IPS-NIHi7 (cell line): ENCODE results near the gene ORM1.
"Not testable (repeated sequence)": the region's sequence is repeated elsewhere in the genome, so short reads cannot be mapped to it uniquely, and the experiment has no call there.

Experiments used
- DNase-seq: peaks from one replicate; pipeline ENCODE4 v3.0.0; 2012; ENCODE audit warnings: mixed read lengths; ENCODE audit errors: extremely low spot score

Gene ORM1

GRCh38 chr9:114322831-114323531 is at the start of gene ORM1:
Gene ORM1 (plus strand): TSS chr9:114323098. CDS start chr9:114323134, 36 bp downstream.
- not testable (repeated sequence) for DNase-seq

GRCh38 chr9:114273461-114273881 is 49.4 kb upstream of the ORM1 start:
- DNase-seq = no peak

GRCh38 chr9:114274217-114274616 is 48.7 kb upstream of the ORM1 start:
- DNase-seq = no peak

GRCh38 chr9:114275246-114276004 is 47.5 kb upstream of the ORM1 start:
- no peak for DNase-seq

- DNase-seq = no peak
Observed at GRCh38 chr9:114276908-114277821, 45.7 kb upstream of the ORM1 start.

GRCh38 chr9:114278356-114278755 is 44.5 kb upstream of the ORM1 start:
- DNase-seq = no peak

- no peak for DNase-seq
Observed at GRCh38 chr9:114278881-114279570, 43.9 kb upstream of the ORM1 start.

- DNase-seq = no peak
Observed at GRCh38 chr9:114279693-114280092, 43.2 kb upstream of the ORM1 start.

- no peak for DNase-seq
Observed at GRCh38 chr9:114280636-114281472, 42.0 kb upstream of the ORM1 start.

- no peak for DNase-seq
Observed at GRCh38 chr9:114281473-114282103, 41.3 kb upstream of the ORM1 start.

- DNase-seq = no peak
Observed at GRCh38 chr9:114282104-114282485, 40.8 kb upstream of the ORM1 start.

GRCh38 chr9:114282507-114282906 is 40.4 kb upstream of the ORM1 start:
- no peak for DNase-seq

- no peak for DNase-seq
Observed at GRCh38 chr9:114282926-114283325, 40.0 kb upstream of the ORM1 start.

GRCh38 chr9:114283551-114284111 is 39.3 kb upstream of the ORM1 start:
- DNase-seq = no peak

GRCh38 chr9:114284316-114285060 is 38.4 kb upstream of the ORM1 start:
- no peak for DNase-seq

- DNase-seq = peak; percentile 59
Observed at GRCh38 chr9:114285166-114285867, 37.6 kb upstream of the ORM1 start.

GRCh38 chr9:114286146-114286679 is 36.7 kb upstream of the ORM1 start:
- DNase-seq = no peak
